Caco-2 (cell line): ENCODE data around the gene KMO. TPM values are rescaled to one million over a fixed set of nuclear protein-coding genes. Genes with fewer than 3 reads are reported as not detected.
A peak's percentile ranks its signal among the peaks of the same experiment; 100 is the strongest.

Source experiments
- BruUV-seq: library from RNA; stranded (reverse); fragments of 400-500 nt; replicated peaks from 2 replicates; lab custom pipeline; 2021; lab: Mats Ljungman, UMichigan
- CTCF ChIA-PET: fragments of 300-600 bp; sonication (Branson Sonifier 250); formaldehyde crosslinking; loops from one replicate; lab custom pipeline; 2022; ENCODE audit warnings: antibody characterized with exemption; lab: Charles Lee
- POLR2A ChIA-PET: fragments of 300-600 bp; sonication (Branson Sonifier 250); formaldehyde crosslinking; loops from one replicate; lab custom pipeline; 2022; ENCODE audit warnings: antibody characterized with exemption; lab: Charles Lee
- DNase-seq, 2 experiments: peaks; one replicate each; pipeline versions ENCODE4 v3.0.0 to v3.0.0-alpha.2; 2020 to 2022
- H3K27me3 ChIP-seq: replicated peaks from 2 replicates; pipeline ENCODE4 v1.6.0; 2011; ENCODE audit warnings: low read length; ENCODE audit not compliant: control insufficient read depth, insufficient read depth
- H3K36me3 ChIP-seq: 2 replicates; pipeline ENCODE4 v1.5.1; 2011; ENCODE audit warnings: low read length; ENCODE audit not compliant: control insufficient read depth, insufficient read depth
- H3K4me1 ChIP-seq: fragments of 250-450 bp; sonication (Bioruptor Pico); 2 replicates; pipeline ENCODE4 v1.5.1; 2020; ENCODE audit warnings: mild to moderate bottlenecking
- H3K4me3 ChIP-seq: 2 replicates; pipeline ENCODE4 v1.5.1; 2011; ENCODE audit warnings: low read depth, mild to moderate bottlenecking, control low read depth, low read length
- H3K9me3 ChIP-seq: fragments of 250-450 bp; sonication (Bioruptor Pico); 2 replicates; pipeline ENCODE4 v1.5.1; 2020; ENCODE audit warnings: mild to moderate bottlenecking, moderate library complexity
- H3K27ac Mint-ChIP-seq: one replicate; pipeline ENCODE4 v1.8.0; 2022; ENCODE audit warnings: mixed read lengths; ENCODE audit not compliant: unreplicated experiment
- H3K27me3 Mint-ChIP-seq: one replicate; pipeline ENCODE4 v1.8.0; 2022; ENCODE audit warnings: mixed read lengths; ENCODE audit not compliant: insufficient read depth, unreplicated experiment
- H3K36me3 Mint-ChIP-seq: one replicate; pipeline ENCODE4 v1.8.0; 2022; ENCODE audit warnings: mild to moderate bottlenecking, mixed read lengths; ENCODE audit not compliant: insufficient read depth, unreplicated experiment
- H3K4me1 Mint-ChIP-seq: one replicate; pipeline ENCODE4 v1.8.0; 2022; ENCODE audit warnings: low read depth, mixed read lengths; ENCODE audit not compliant: unreplicated experiment
- H3K4me3 Mint-ChIP-seq: one replicate; pipeline ENCODE4 v1.8.0; 2022; ENCODE audit warnings: mild to moderate bottlenecking, moderate library complexity, mixed read lengths; ENCODE audit not compliant: unreplicated experiment
- H3K9me3 Mint-ChIP-seq: one replicate; pipeline ENCODE4 v1.8.0; 2022; ENCODE audit warnings: mixed read lengths; ENCODE audit not compliant: unreplicated experiment
- intact Hi-C: fragments of 100-400 bp; cut with micrococcal nuclease; formaldehyde crosslinking; loops from one replicate; pipeline ENCODE4 v1.10.0; 2022; ENCODE audit not compliant: unreplicated experiment
- total RNA-seq: library from RNA; stranded (reverse); gene quantifications from 2 replicates; pipeline ENCODE4 v1.2.3, GENCODE V29; 2022
- TF ChIP-seq, protein P1 (sequence below), 2 experiments: fragments of 200-600 bp in 1 of 2; IDR thresholded peaks; 1 replicate in 1 of 2; 2 replicates in 1 of 2; pipeline versions ENCODE4 v1.5.1 to v1.8.0; 2011 to 2022; ENCODE audit warnings: antibody characterized with exemption in 1 of 2, control low read depth in 1 of 2, inconsistent platforms in 1 of 2, low read depth in 1 of 2, low read length in 1 of 2, mild to moderate bottlenecking in 1 of 2, moderate library complexity in 1 of 2; ENCODE audit not compliant: insufficient read depth in 1 of 2, severe bottlenecking in 1 of 2, unreplicated experiment in 1 of 2

The KMO gene
- total RNA-seq, 1 experiment from 2014 or later, result not detected

DNA sequence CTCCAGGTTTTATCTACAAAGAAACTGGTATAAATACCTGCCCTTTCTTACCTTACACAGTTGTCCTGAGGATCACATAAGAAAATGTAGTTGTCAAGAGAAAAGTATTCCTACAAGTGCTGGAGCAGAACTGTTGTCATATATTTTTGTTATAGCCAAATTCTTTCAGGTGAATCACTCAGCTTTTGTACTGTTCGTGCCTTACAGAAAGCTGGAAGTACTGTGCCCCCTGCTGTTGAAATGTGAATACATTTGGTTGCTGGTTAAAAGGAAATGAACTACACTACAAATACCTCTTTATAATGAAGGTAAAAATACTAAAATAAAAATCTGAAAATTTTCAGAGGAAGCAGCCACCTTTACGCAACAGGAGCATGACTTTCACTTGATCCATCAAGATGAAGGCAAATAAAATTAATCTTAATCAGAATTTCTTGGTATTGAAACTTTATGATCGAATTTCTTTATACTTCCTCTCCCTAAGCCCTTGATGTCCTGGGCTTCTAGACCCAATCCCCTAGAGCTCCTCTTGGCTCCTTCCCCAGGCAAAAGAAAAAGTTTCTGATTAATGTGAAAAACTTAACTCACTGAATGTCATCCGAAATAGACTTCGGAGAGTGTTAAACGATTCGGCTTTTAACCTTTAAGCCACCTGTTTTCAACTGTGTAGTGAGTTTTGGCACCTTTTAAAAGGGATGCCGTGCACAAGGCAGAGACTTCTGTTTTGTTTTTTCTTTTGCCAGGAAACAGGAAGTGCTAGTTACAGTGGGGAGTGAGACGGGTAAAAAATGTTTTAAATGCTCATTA, 95.5 kb downstream of the KMO start:
- Mint-ChIP-seq H3K9me3 (no peaks in the 10 kb centered on the region), H3K4me3 (no peak overlapping the region), H3K27me3 (no peaks in the 10 kb centered on the region), H3K27ac (no peak overlapping the region), H3K36me3 (peaks cover 23% of the 10 kb centered on the region), H3K4me1 (peaks cover 9% of the 10 kb centered on the region)
- BruUV-seq, result no TSS peak
- Histone ChIP-seq H3K9me3 (no peaks in the 10 kb centered on the region), H3K36me3 (no peaks in the 10 kb centered on the region), H3K27me3 (no peaks in the 10 kb centered on the region), H3K4me3 (no peak overlapping the region), H3K4me1 (peaks cover 5% of the 10 kb centered on the region; the same call in 1 of the 2 replicates)
- CTCF ChIA-PET, result interaction anchor here (1.2 kb wide), 1 partner anchor 17 kb away, joined by 9 read pairs; no protein-coding TSS in a partner anchor
- TF ChIP-seq, protein P1, sequence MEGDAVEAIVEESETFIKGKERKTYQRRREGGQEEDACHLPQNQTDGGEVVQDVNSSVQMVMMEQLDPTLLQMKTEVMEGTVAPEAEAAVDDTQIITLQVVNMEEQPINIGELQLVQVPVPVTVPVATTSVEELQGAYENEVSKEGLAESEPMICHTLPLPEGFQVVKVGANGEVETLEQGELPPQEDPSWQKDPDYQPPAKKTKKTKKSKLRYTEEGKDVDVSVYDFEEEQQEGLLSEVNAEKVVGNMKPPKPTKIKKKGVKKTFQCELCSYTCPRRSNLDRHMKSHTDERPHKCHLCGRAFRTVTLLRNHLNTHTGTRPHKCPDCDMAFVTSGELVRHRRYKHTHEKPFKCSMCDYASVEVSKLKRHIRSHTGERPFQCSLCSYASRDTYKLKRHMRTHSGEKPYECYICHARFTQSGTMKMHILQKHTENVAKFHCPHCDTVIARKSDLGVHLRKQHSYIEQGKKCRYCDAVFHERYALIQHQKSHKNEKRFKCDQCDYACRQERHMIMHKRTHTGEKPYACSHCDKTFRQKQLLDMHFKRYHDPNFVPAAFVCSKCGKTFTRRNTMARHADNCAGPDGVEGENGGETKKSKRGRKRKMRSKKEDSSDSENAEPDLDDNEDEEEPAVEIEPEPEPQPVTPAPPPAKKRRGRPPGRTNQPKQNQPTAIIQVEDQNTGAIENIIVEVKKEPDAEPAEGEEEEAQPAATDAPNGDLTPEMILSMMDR (IDR thresholded peaks at IDR 0.05; ENCODE audit: insufficient read depth in 1 of 2, low read depth in 1 of 2, low read length in 1 of 2, severe bottlenecking in 1 of 2, unreplicated experiment in 1 of 2), result peak; percentile 51 to 52
- peak in 1 of 2 experiments; percentile 45 for DNase-seq
- intact Hi-C loops, result loop anchor here (1.0 kb wide), 2 partner anchors 16 to 96 kb away; no protein-coding TSS in a partner anchor
- POLR2A ChIA-PET, result no interaction called here

DNA sequence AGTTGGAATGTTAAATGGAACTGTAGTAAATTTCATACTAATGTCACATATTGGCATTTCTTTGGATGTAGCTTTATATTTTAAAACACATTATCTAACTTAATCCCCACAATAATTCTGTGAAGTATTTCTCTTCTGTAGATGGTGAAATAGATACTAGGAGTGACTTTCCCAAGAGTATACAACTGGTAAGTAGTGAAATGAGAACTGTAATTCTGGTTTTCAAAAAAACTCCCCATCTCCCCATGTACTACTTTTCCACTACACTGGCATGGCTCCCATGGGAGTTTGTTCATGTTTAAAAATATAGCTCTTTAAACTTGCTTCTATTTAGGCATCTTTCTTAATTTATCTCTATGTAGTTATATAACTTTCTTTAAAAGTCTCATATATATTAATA, 97.8 kb downstream of the KMO start:
- Mint-ChIP-seq H3K9me3 (peaks cover 5% of the 10 kb centered on the region), H3K36me3 (peaks cover 26% of the 10 kb centered on the region), H3K27ac (no peak overlapping the region), H3K27me3 (no peaks in the 10 kb centered on the region), H3K4me1 (peaks cover 12% of the 10 kb centered on the region), H3K4me3 (no peak overlapping the region)
- ChIA-PET POLR2A (no interaction called here), CTCF (no interaction called here)
- DNase-seq, result no peak
- TF ChIP-seq, protein P1 (IDR thresholded peaks at IDR 0.05; ENCODE audit: insufficient read depth in 1 of 2, low read depth in 1 of 2, low read length in 1 of 2, severe bottlenecking in 1 of 2, unreplicated experiment in 1 of 2), result no peak
- no peak overlapping the region for H3K4me3 ChIP-seq
- BruUV-seq, result no TSS peak
- peaks cover 2% of the 10 kb centered on the region; the same call in 1 of the 2 replicates for H3K9me3 ChIP-seq
- peaks cover 1% of the 10 kb centered on the region; the same call in 1 of the 2 replicates for H3K36me3 ChIP-seq
- no peaks in the 10 kb centered on the region for H3K27me3 ChIP-seq
- peaks cover 8% of the 10 kb centered on the region for H3K4me1 ChIP-seq
- intact Hi-C loops, result no loop called here

DNA sequence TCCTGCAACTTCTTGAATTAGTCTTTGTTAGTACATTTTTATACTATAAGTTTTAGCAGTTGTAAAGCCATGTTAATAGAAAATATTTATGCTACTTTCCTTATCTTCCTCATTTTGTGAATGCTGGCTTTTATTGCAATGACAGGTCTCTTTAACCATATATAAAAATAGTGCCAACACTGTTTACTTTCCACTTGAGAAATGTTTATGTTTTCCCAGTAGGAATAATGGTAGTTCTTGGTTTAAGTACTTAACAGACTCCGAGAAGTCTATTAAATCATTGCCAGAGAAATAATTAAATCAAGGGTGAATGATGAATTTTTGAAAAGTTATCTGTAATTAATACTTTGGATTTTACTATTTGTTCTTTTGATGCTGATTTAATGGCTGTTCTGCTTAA, 98.3 kb downstream of the KMO start:
- no peak for DNase-seq
- Histone ChIP-seq H3K36me3 (peaks cover 1% of the 10 kb centered on the region; the same call in 1 of the 2 replicates), H3K4me3 (no peak overlapping the region), H3K9me3 (peaks cover 3% of the 10 kb centered on the region; the same call in 1 of the 2 replicates), H3K4me1 (peaks cover 13% of the 10 kb centered on the region), H3K27me3 (no peaks in the 10 kb centered on the region)
- peaks cover 17% of the 10 kb centered on the region for H3K4me1 Mint-ChIP-seq
- BruUV-seq, result no TSS peak
- H3K27me3 Mint-ChIP-seq, result no peaks in the 10 kb centered on the region
- POLR2A ChIA-PET, result no interaction called here
- peaks cover 31% of the 10 kb centered on the region for H3K36me3 Mint-ChIP-seq
- CTCF ChIA-PET, result no interaction called here
- intact Hi-C loops, result no loop called here
- peaks cover 9% of the 10 kb centered on the region for H3K9me3 Mint-ChIP-seq
- H3K27ac Mint-ChIP-seq, result no peak overlapping the region
- TF ChIP-seq, protein P1 (IDR thresholded peaks at IDR 0.05; ENCODE audit: insufficient read depth in 1 of 2, low read depth in 1 of 2, low read length in 1 of 2, severe bottlenecking in 1 of 2, unreplicated experiment in 1 of 2), result no peak
- H3K4me3 Mint-ChIP-seq, result no peak overlapping the region
